Thyroid gland (tissue), 4 donors: ENCODE results near the gene GPC5.

ENCODE experiments used
- CTCF ChIP-seq, 6 experiments: fragments of 200-600 bp in 3 of 6; fragments of 450-650 bp in 3 of 6; sonication (generic) in 3 of 6; IDR thresholded peaks; one replicate each; pipeline ENCODE4 v1.5.1; 2016 to 2019; ENCODE audit warnings: antibody characterized with exemption in 6 of 6, mild to moderate bottlenecking in 2 of 6, inconsistent platforms in 1 of 6, moderate library complexity in 1 of 6
- POLR2A ChIP-seq, 2 donors: fragments of 450-650 bp; IDR thresholded peaks; one replicate each; pipeline ENCODE4 v1.6.1; 2017; ENCODE audit warnings: antibody characterized with exemption in 2 of 2, mild to moderate bottlenecking in 2 of 2, moderate library complexity in 1 of 2

GRCh38 chr13:92054389-92054788 lies 656.0 kb downstream of the GPC5 start:
- TF ChIP-seq CTCF (IDR thresholded peaks at IDR 0.05) (no peak), POLR2A (IDR thresholded peaks at IDR 0.05) (no peak)
